ENCODE results near the gene ZBED1.

DNA sequence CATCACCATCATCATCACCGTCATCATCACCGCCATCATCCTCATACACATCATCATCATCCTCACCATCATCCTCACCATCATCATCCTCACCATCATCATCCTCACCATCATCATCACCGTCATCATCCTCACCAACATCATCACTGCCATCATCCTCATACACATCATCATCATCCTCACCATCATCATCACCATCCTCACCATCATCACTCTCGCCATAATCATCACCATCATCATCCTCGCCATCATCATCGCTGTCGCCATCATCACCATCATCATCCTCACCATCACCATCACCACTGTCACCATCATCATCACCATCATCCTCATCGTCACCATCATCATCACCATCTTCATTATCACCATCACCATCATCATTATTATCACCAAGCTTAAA is 19.8 kb upstream of the ZBED1 start:
- TF ChIP-seq, protein P1, sequence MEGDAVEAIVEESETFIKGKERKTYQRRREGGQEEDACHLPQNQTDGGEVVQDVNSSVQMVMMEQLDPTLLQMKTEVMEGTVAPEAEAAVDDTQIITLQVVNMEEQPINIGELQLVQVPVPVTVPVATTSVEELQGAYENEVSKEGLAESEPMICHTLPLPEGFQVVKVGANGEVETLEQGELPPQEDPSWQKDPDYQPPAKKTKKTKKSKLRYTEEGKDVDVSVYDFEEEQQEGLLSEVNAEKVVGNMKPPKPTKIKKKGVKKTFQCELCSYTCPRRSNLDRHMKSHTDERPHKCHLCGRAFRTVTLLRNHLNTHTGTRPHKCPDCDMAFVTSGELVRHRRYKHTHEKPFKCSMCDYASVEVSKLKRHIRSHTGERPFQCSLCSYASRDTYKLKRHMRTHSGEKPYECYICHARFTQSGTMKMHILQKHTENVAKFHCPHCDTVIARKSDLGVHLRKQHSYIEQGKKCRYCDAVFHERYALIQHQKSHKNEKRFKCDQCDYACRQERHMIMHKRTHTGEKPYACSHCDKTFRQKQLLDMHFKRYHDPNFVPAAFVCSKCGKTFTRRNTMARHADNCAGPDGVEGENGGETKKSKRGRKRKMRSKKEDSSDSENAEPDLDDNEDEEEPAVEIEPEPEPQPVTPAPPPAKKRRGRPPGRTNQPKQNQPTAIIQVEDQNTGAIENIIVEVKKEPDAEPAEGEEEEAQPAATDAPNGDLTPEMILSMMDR (IDR thresholded peaks at IDR 0.05; ENCODE audit: extremely low read depth in 1 of 2, insufficient read depth in 1 of 2, low read depth in 1 of 2, low read length in 2 of 2): no peak
- no peak for TF ChIP-seq POLR2AphosphoS5 (IDR thresholded peaks at IDR 0.05; ENCODE audit: insufficient read depth, low read depth, low read length)
- TF ChIP-seq EZH2 (IDR thresholded peaks at IDR 0.05; ENCODE audit: borderline replicate concordance, low read depth, low read length, severe bottlenecking): no peak
- TF ChIP-seq POLR2A (IDR thresholded peaks at IDR 0.05; ENCODE audit: low read depth, low read length): no peak
- TF ChIP-seq, protein P2, sequence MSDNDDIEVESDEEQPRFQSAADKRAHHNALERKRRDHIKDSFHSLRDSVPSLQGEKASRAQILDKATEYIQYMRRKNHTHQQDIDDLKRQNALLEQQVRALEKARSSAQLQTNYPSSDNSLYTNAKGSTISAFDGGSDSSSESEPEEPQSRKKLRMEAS (IDR thresholded peaks at IDR 0.05; ENCODE audit: insufficient read depth, insufficient read length): no peak
- no peak for TF ChIP-seq MYC (IDR thresholded peaks at IDR 0.05; ENCODE audit: low read depth, low read length)
- TF ChIP-seq JUN (IDR thresholded peaks at IDR 0.05; ENCODE audit: borderline replicate concordance, insufficient read depth, insufficient read length, low read depth): no peak
- TF ChIP-seq GATA2 (IDR thresholded peaks at IDR 0.05; ENCODE audit: insufficient read depth, insufficient read length, low read depth, low read length): no peak

All from endothelial cell of umbilical vein (primary cell).